Erythroblast (primary cell): Measurements from ENCODE around the gene GATA5.

Source experiments
- GATA1 ChIP-seq: IDR thresholded peaks from 2 replicates; pipeline ENCODE4 v1.6.1; 2011; ENCODE audit warnings: low read depth, mild to moderate bottlenecking, control low read depth, low read length, moderate library complexity
- POLR2A ChIP-seq: IDR thresholded peaks from 2 replicates; pipeline ENCODE4 v1.6.1; 2011; ENCODE audit warnings: mild to moderate bottlenecking, low read length

GRCh38 chr20:62419759-62420158 is 56.0 kb downstream of the GATA5 start:
- TF ChIP-seq POLR2A (no peak), GATA1 (no peak)
